ENCODE measurements around the gene CBARP. TPM values are rescaled to one million over a fixed set of nuclear protein-coding genes. Genes with fewer than 3 reads are reported as not detected.
A peak's percentile ranks its signal among the peaks of the same experiment; 100 is the strongest.

CBARP gene
- total RNA-seq, 2 donors from 2014 or later = 21.5 to 28.5 TPM

DNA sequence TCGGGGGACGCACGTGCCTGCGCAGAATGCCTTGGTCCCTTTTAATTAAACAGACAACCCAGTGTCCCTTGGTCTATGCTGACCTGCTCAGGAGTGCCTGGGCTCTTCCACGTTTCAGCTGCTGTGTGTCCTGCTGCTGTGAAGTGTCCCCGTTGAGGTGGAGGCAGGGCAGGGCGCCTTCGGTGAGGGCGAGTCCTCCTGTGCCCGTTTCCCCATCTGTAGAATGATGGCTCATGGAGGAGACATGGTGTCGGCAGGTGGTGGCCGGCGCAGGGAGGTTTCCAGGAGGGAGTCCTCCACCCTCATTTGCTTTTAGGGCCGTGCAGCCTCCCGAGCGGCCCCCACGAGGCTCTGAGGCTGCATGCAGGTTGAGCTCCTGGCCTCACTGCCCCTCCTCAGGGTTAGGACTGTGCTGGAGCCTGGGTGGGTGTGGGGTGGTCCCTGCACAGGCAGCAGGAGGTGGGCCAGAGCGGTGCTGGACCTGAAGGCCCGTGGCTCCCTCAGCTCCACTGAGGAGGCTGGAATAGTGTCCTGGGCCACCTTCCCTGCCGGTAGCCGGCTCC lies 23.4 kb downstream of the CBARP start:
- Histone ChIP-seq H3K4me3 (ENCODE audit: low read length) (no peak overlapping the region), H3K9ac (ENCODE audit: extremely low read depth, low read length, poor library complexity, severe bottlenecking) (no peak overlapping the region), H3K4me1 (ENCODE audit: control insufficient read depth, insufficient read depth, low read length) (no peaks in the 10 kb centered on the region), H3K27me3 (ENCODE audit: control insufficient read depth, insufficient read depth, low read length, poor library complexity, severe bottlenecking) (no peaks in the 10 kb centered on the region), H3K27ac (ENCODE audit: low read depth, low read length) (no peak overlapping the region), H3K36me3 (ENCODE audit: control insufficient read depth, insufficient read depth, low read length) (peaks cover 21% of the 10 kb centered on the region), H3K9me3 (ENCODE audit: control insufficient read depth, low read length) (no peaks in the 10 kb centered on the region)
- H3K27ac Mint-ChIP-seq = peak overlapping the region; percentile 85
- DNase-seq = no peak
- peaks cover 10% of the 10 kb centered on the region for H3K4me1 Mint-ChIP-seq
- H3K4me3 Mint-ChIP-seq = no peak overlapping the region
- H3K36me3 Mint-ChIP-seq (ENCODE audit: low read depth) = peaks cover 26% of the 10 kb centered on the region
- 90 to 94% methylated on average over 15 to 21 of the region's 21 CpGs for WGBS, 2 experiments (ENCODE audit: insufficient coverage in 1 of 2, insufficient read length in 1 of 2)
- TF ChIP-seq, protein P1, sequence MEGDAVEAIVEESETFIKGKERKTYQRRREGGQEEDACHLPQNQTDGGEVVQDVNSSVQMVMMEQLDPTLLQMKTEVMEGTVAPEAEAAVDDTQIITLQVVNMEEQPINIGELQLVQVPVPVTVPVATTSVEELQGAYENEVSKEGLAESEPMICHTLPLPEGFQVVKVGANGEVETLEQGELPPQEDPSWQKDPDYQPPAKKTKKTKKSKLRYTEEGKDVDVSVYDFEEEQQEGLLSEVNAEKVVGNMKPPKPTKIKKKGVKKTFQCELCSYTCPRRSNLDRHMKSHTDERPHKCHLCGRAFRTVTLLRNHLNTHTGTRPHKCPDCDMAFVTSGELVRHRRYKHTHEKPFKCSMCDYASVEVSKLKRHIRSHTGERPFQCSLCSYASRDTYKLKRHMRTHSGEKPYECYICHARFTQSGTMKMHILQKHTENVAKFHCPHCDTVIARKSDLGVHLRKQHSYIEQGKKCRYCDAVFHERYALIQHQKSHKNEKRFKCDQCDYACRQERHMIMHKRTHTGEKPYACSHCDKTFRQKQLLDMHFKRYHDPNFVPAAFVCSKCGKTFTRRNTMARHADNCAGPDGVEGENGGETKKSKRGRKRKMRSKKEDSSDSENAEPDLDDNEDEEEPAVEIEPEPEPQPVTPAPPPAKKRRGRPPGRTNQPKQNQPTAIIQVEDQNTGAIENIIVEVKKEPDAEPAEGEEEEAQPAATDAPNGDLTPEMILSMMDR (conservative IDR thresholded peaks at IDR 0.05) = no peak
- no peaks in the 10 kb centered on the region for H3K9me3 Mint-ChIP-seq
- no peaks in the 10 kb centered on the region for H3K27me3 Mint-ChIP-seq (ENCODE audit: insufficient read depth)

DNA sequence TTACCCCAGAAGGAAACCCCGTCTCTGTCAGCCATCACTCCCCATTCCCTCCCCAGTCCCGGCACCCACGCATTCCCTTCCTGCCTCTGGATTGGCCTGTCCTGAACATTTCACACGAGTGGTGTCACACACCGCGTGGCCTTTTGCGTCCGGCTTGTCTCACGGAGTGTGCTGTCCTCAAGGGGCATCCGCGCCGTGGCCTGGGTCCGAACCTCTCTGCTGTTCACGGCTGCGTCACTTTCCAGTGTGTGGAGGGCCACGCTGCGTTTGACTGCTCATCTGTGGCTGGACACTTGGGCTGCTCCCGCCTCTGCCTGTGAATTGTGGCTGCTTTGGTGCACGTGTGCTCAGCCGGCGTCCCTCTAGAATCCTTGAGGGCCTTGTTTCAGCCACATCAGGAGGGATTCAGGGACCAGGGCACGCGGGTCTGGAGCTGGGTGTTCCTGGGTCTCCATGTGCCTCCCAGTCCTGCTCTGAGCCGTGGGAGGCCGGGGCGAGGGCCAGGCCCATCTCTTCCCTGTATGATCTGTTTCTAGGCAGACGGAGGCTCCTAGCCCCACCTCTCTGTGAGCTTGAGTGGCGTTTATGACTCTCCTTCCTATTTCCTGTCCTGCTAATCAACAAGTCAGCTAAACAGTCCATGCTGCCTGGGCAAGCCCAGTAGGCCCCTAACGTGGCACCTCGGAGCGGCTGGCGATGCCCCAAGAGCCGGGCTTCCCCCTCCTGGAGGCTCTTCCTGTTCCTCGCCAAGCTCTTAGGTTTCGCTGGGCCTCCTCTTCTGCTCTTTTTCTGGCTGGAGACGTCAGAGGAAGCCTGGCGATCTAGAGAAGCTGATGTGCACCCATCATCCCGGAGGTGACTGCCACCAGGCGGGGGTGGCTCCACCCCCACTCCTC lies 24.2 kb downstream of the CBARP start:
- H3K4me1 Mint-ChIP-seq = peaks cover 10% of the 10 kb centered on the region
- H3K9me3 ChIP-seq (ENCODE audit: control insufficient read depth, low read length) = no peaks in the 10 kb centered on the region
- no peak overlapping the region for H3K27ac ChIP-seq (ENCODE audit: low read depth, low read length)
- no peak overlapping the region for H3K4me3 Mint-ChIP-seq
- WGBS, 2 experiments (ENCODE audit: insufficient coverage in 1 of 2, insufficient read length in 1 of 2) = 94 to 95% methylated on average over 35 to 39 of the region's 39 CpGs
- DNase-seq = no peak
- H3K27ac Mint-ChIP-seq = peak overlapping the region; percentile 85
- peaks cover 26% of the 10 kb centered on the region for H3K36me3 Mint-ChIP-seq (ENCODE audit: low read depth)
- TF ChIP-seq, protein P1 (conservative IDR thresholded peaks at IDR 0.05) = no peak
- H3K27me3 ChIP-seq (ENCODE audit: control insufficient read depth, insufficient read depth, low read length, poor library complexity, severe bottlenecking) = no peaks in the 10 kb centered on the region
- no peaks in the 10 kb centered on the region for H3K27me3 Mint-ChIP-seq (ENCODE audit: insufficient read depth)
- H3K9ac ChIP-seq (ENCODE audit: extremely low read depth, low read length, poor library complexity, severe bottlenecking) = no peak overlapping the region
- no peak overlapping the region for H3K4me3 ChIP-seq (ENCODE audit: low read length)
- no peaks in the 10 kb centered on the region for H3K4me1 ChIP-seq (ENCODE audit: control insufficient read depth, insufficient read depth, low read length)
- no peaks in the 10 kb centered on the region for H3K9me3 Mint-ChIP-seq
- peaks cover 24% of the 10 kb centered on the region for H3K36me3 ChIP-seq (ENCODE audit: control insufficient read depth, insufficient read depth, low read length)

DNA sequence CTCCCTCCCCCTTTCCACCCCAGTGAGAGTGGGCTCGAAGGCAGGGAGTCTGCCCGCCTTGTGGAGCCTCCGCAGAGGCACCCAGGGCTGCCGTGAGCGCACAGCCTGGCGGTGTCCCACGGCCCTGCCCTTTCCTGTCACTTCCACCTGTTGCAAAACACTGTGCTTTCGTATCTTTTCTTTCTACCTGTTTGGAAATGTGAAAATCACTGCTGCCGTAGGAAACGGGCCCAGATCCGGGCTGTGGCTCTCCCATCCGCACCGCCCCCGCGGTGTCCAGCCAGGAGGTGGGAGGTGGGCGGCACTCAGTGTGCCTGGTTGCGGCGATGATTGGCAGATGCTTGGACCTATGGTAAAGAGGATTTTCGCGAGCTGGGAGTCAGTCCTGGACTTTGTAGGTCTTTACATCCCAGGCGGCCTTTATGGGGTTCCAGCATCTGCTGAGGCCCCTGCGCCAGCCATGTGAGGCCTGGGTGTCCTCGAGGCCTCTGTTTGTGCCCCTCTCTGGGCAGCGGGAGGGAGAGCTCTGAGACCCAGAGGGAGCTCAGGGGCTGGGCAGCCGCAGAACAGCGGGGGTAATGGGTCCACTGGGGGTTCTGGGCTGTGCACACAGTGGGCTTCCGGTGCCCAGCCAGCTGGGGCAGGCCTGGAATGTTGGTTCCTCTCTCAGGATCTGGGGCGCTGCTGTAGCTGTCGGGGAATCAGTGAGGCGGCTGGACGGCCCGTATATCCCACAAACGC lies 26.1 kb downstream of the CBARP start:
- H3K27ac ChIP-seq (ENCODE audit: low read depth, low read length) = no peak overlapping the region
- TF ChIP-seq, protein P1 (conservative IDR thresholded peaks at IDR 0.05) = no peak
- H3K27me3 ChIP-seq (ENCODE audit: control insufficient read depth, insufficient read depth, low read length, poor library complexity, severe bottlenecking) = no peaks in the 10 kb centered on the region
- H3K4me3 ChIP-seq (ENCODE audit: low read length) = no peak overlapping the region
- H3K4me3 Mint-ChIP-seq = no peak overlapping the region
- no peak overlapping the region for H3K9ac ChIP-seq (ENCODE audit: extremely low read depth, low read length, poor library complexity, severe bottlenecking)
- H3K9me3 Mint-ChIP-seq = no peaks in the 10 kb centered on the region
- H3K4me1 Mint-ChIP-seq = peaks cover 9% of the 10 kb centered on the region
- peaks cover 24% of the 10 kb centered on the region for H3K36me3 ChIP-seq (ENCODE audit: control insufficient read depth, insufficient read depth, low read length)
- H3K36me3 Mint-ChIP-seq (ENCODE audit: low read depth) = peaks cover 26% of the 10 kb centered on the region
- no peaks in the 10 kb centered on the region for H3K9me3 ChIP-seq (ENCODE audit: control insufficient read depth, low read length)
- H3K27me3 Mint-ChIP-seq (ENCODE audit: insufficient read depth) = no peaks in the 10 kb centered on the region
- no peaks in the 10 kb centered on the region for H3K4me1 ChIP-seq (ENCODE audit: control insufficient read depth, insufficient read depth, low read length)
- peak; percentile 83 for DNase-seq
- H3K27ac Mint-ChIP-seq = peak overlapping the region; percentile 61
- 95 to 96% methylated on average over 27 to 33 of the region's 33 CpGs for WGBS, 2 experiments (ENCODE audit: insufficient coverage in 1 of 2, insufficient read length in 1 of 2)

All from endodermal cell (in vitro differentiated cells).